Activated CD8-positive, alpha-beta memory T cell treated with anti-CD3 and anti-CD28 coated beads, Interleukin-2, amount 50 U/mL, for 4 hours (primary cell): ENCODE measurements around the gene INPP5F.

Experiments
- DNase-seq: peaks from one replicate; pipeline ENCODE4 v3.0.0-alpha.2; 2020

INPP5F gene

GRCh38 chr10:119725828-119726675 is at the start of gene INPP5F:
Gene INPP5F, plus strand, starts transcription at chr10:119726050. Its CDS starts 213 bp downstream, at chr10:119726263.
- DNase-seq = peak; percentile 100

GRCh38 chr10:119677126-119677525 is 48.7 kb upstream of the INPP5F start:
- no peak for DNase-seq

- no peak for DNase-seq
These were observed 47.7 kb upstream of the INPP5F start for GRCh38 chr10:119677904-119678755.

- DNase-seq = no peak
These were observed 46.4 kb upstream of the INPP5F start for GRCh38 chr10:119679480-119679829.

GRCh38 chr10:119680050-119680449 is 45.8 kb upstream of the INPP5F start:
- DNase-seq = no peak

- no peak for DNase-seq
These were observed 45.2 kb upstream of the INPP5F start for GRCh38 chr10:119680650-119681081.

- peak; percentile 86 for DNase-seq
These were observed 39.2 kb upstream of the INPP5F start for GRCh38 chr10:119686465-119687191.

- DNase-seq = no peak
These were observed 38.4 kb upstream of the INPP5F start for GRCh38 chr10:119687192-119688032.

GRCh38 chr10:119688033-119688508 is 37.8 kb upstream of the INPP5F start:
- no peak for DNase-seq

GRCh38 chr10:119689016-119689580 is 36.8 kb upstream of the INPP5F start:
- no peak for DNase-seq

- DNase-seq = no peak
These were observed 34.1 kb upstream of the INPP5F start for GRCh38 chr10:119691726-119692125.

- no peak for DNase-seq
These were observed 32.4 kb upstream of the INPP5F start for GRCh38 chr10:119693262-119693957.

- DNase-seq = no peak
These were observed 31.2 kb upstream of the INPP5F start for GRCh38 chr10:119694608-119695007.

- no peak for DNase-seq
These were observed 25.4 kb upstream of the INPP5F start for GRCh38 chr10:119700321-119700954.

GRCh38 chr10:119701861-119702260 is 24.0 kb upstream of the INPP5F start:
- no peak for DNase-seq

GRCh38 chr10:119702583-119702982 is 23.3 kb upstream of the INPP5F start:
- DNase-seq = no peak

GRCh38 chr10:119703903-119704508 is 21.8 kb upstream of the INPP5F start:
- DNase-seq = no peak

GRCh38 chr10:119705434-119705831 is 20.4 kb upstream of the INPP5F start:
- DNase-seq = no peak

- no peak for DNase-seq
These were observed 19.1 kb upstream of the INPP5F start for GRCh38 chr10:119706521-119707278.
